ENCODE results near the gene ABL1.

The ABL1 gene

GRCh38 chr9:130870491-130871381, 35.7 kb downstream of the ABL1 start:
- DNase-seq (ENCODE audit: low read depth in 2 of 2, low spot score in 1 of 2) = no peak

GRCh38 chr9:130871395-130872062, 36.5 kb downstream of the ABL1 start:
- no peak for DNase-seq (ENCODE audit: low read depth in 2 of 2, low spot score in 1 of 2)

GRCh38 chr9:130872093-130872492, 37.0 kb downstream of the ABL1 start:
- no peak for DNase-seq (ENCODE audit: low read depth in 2 of 2, low spot score in 1 of 2)

GRCh38 chr9:130872508-130872907, 37.5 kb downstream of the ABL1 start:
- DNase-seq (ENCODE audit: low read depth in 2 of 2, low spot score in 1 of 2) = no peak

GRCh38 chr9:130872912-130873503, 38.0 kb downstream of the ABL1 start:
- no peak for DNase-seq (ENCODE audit: low read depth in 2 of 2, low spot score in 1 of 2)

GRCh38 chr9:130873966-130874365, 38.9 kb downstream of the ABL1 start:
- no peak for DNase-seq (ENCODE audit: low read depth in 2 of 2, low spot score in 1 of 2)

- DNase-seq (ENCODE audit: low read depth in 2 of 2, low spot score in 1 of 2) = no peak
These were observed 39.7 kb downstream of the ABL1 start for GRCh38 chr9:130874783-130875182.

GRCh38 chr9:130877300-130877699, 42.2 kb downstream of the ABL1 start:
- DNase-seq (ENCODE audit: low read depth in 2 of 2, low spot score in 1 of 2) = no peak

GRCh38 chr9:130878295-130878694, 43.2 kb downstream of the ABL1 start:
- DNase-seq (ENCODE audit: low read depth in 2 of 2, low spot score in 1 of 2) = no peak

- no peak for DNase-seq (ENCODE audit: low read depth in 2 of 2, low spot score in 1 of 2)
These were observed 44.9 kb downstream of the ABL1 start for GRCh38 chr9:130879863-130880411.

GRCh38 chr9:130880599-130881220, 45.7 kb downstream of the ABL1 start:
- no peak for DNase-seq (ENCODE audit: low read depth in 2 of 2, low spot score in 1 of 2)

- DNase-seq (ENCODE audit: low read depth in 2 of 2, low spot score in 1 of 2) = no peak
These were observed 46.5 kb downstream of the ABL1 start for GRCh38 chr9:130881516-130881915.

- DNase-seq (ENCODE audit: low read depth in 2 of 2, low spot score in 1 of 2) = no peak
These were observed 47.7 kb downstream of the ABL1 start for GRCh38 chr9:130882696-130883225.

- DNase-seq (ENCODE audit: low read depth in 2 of 2, low spot score in 1 of 2) = no peak
These were observed 48.4 kb downstream of the ABL1 start for GRCh38 chr9:130883479-130883878.

- no peak for DNase-seq (ENCODE audit: low read depth in 2 of 2, low spot score in 1 of 2)
These were observed 49.1 kb downstream of the ABL1 start for GRCh38 chr9:130884111-130884531.

GRCh38 chr9:130884542-130885483, 49.8 kb downstream of the ABL1 start:
- no peak for DNase-seq (ENCODE audit: low read depth in 2 of 2, low spot score in 1 of 2)

GRCh38 chr9:130885484-130886375, 50.7 kb downstream of the ABL1 start:
- DNase-seq (ENCODE audit: low read depth in 2 of 2, low spot score in 1 of 2) = no peak

GRCh38 chr9:130886981-130887380, 51.9 kb downstream of the ABL1 start:
- DNase-seq (ENCODE audit: low read depth in 2 of 2, low spot score in 1 of 2) = no peak
